ENCODE data around the gene MSI2. TPM values are rescaled to one million over a fixed set of nuclear protein-coding genes. Genes with fewer than 3 reads are reported as not detected.

The MSI2 gene
- total RNA-seq, 2 donors from 2014 or later, result 53.1 to 74.0 TPM

GRCh38 chr17:57393368-57393767, 137.0 kb downstream of the MSI2 start:
- Histone ChIP-seq H3K4me1 (replicated peaks) (no peaks in the 10 kb centered on the region), H3K27ac (no peak overlapping the region), H3K36me3 (no peaks in the 10 kb centered on the region), H3K27me3 (replicated peaks; ENCODE audit: insufficient read depth) (no peaks in the 10 kb centered on the region), H3K9me3 (no peaks in the 10 kb centered on the region), H3K4me3 (no peak overlapping the region)
- intact Hi-C loops (cut with DNase I), result no loop called here
- WGBS, result 98% methylated on average over 6 of the region's 6 CpGs
- no peak for DNase-seq (ENCODE audit: low spot score)
- TF ChIP-seq CTCF (IDR thresholded peaks at IDR 0.05) (no peak), POLR2A (IDR thresholded peaks at IDR 0.05) (no peak), POLR2AphosphoS5 (IDR thresholded peaks at IDR 0.05) (no peak)

- Histone ChIP-seq H3K27me3 (replicated peaks; ENCODE audit: insufficient read depth) (no peaks in the 10 kb centered on the region), H3K9me3 (no peaks in the 10 kb centered on the region), H3K4me1 (replicated peaks) (no peaks in the 10 kb centered on the region), H3K36me3 (no peaks in the 10 kb centered on the region), H3K4me3 (no peak overlapping the region), H3K27ac (no peak overlapping the region)
- no peak for DNase-seq (ENCODE audit: low spot score)
- intact Hi-C loops (cut with DNase I), result no loop called here
- no peak for TF ChIP-seq CTCF (IDR thresholded peaks at IDR 0.05)
- TF ChIP-seq POLR2A (IDR thresholded peaks at IDR 0.05), result no peak
- no peak for TF ChIP-seq POLR2AphosphoS5 (IDR thresholded peaks at IDR 0.05)
- WGBS, result 96% methylated on average over 2 of the region's 2 CpGs
These were observed 138.1 kb downstream of the MSI2 start for GRCh38 chr17:57394375-57394774.

GRCh38 chr17:57395721-57396321, 139.5 kb downstream of the MSI2 start:
- Histone ChIP-seq H3K27ac (no peak overlapping the region), H3K4me3 (no peak overlapping the region)
- 100% methylated on average over 2 of the region's 2 CpGs for WGBS

GRCh38 chr17:57396511-57396921, 140.2 kb downstream of the MSI2 start:
- intact Hi-C loops (cut with DNase I), result no loop called here
- no peak overlapping the region for H3K4me3 ChIP-seq
- no peaks in the 10 kb centered on the region for H3K27me3 ChIP-seq (replicated peaks; ENCODE audit: insufficient read depth)
- no peaks in the 10 kb centered on the region for H3K36me3 ChIP-seq
- no peak for DNase-seq (ENCODE audit: low spot score)
- TF ChIP-seq CTCF (IDR thresholded peaks at IDR 0.05) (no peak), POLR2AphosphoS5 (IDR thresholded peaks at IDR 0.05) (no peak)
- H3K4me1 ChIP-seq (replicated peaks), result no peaks in the 10 kb centered on the region
- WGBS, result 56% methylated on average over 8 of the region's 8 CpGs
- H3K27ac ChIP-seq, result no peak overlapping the region
- H3K9me3 ChIP-seq, result no peaks in the 10 kb centered on the region

More at GRCh38 chr17:57395721-57396321, 139.5 kb downstream of the MSI2 start:
- TF ChIP-seq CTCF (IDR thresholded peaks at IDR 0.05) (no peak), POLR2A (IDR thresholded peaks at IDR 0.05) (no peak), POLR2AphosphoS5 (IDR thresholded peaks at IDR 0.05) (no peak)
- intact Hi-C loops (cut with DNase I), result no loop called here
- Histone ChIP-seq H3K27me3 (replicated peaks; ENCODE audit: insufficient read depth) (no peaks in the 10 kb centered on the region), H3K4me1 (replicated peaks) (no peaks in the 10 kb centered on the region), H3K36me3 (no peaks in the 10 kb centered on the region), H3K9me3 (no peaks in the 10 kb centered on the region)
- no peak for DNase-seq (ENCODE audit: low spot score)

GRCh38 chr17:57397402-57397801, 141.1 kb downstream of the MSI2 start:
- no peak overlapping the region for H3K27ac ChIP-seq
- H3K36me3 ChIP-seq, result no peaks in the 10 kb centered on the region
- no peaks in the 10 kb centered on the region for H3K9me3 ChIP-seq
- H3K4me1 ChIP-seq (replicated peaks), result no peaks in the 10 kb centered on the region
- 98% methylated on average over 7 of the region's 7 CpGs for WGBS
- no peak for TF ChIP-seq POLR2AphosphoS5 (IDR thresholded peaks at IDR 0.05)
- TF ChIP-seq CTCF (IDR thresholded peaks at IDR 0.05), result no peak
- no peak for TF ChIP-seq POLR2A (IDR thresholded peaks at IDR 0.05)
- intact Hi-C loops (cut with DNase I), result no loop called here
- no peak overlapping the region for H3K4me3 ChIP-seq
- no peak for DNase-seq (ENCODE audit: low spot score)
- no peaks in the 10 kb centered on the region for H3K27me3 ChIP-seq (replicated peaks; ENCODE audit: insufficient read depth)
